Neural crest cell (in vitro differentiated cells): Measurements from ENCODE around the gene RRH. TPM values are rescaled to one million over a fixed set of nuclear protein-coding genes. Genes with fewer than 3 reads are reported as not detected.
"Not testable (repeated sequence)": the region's sequence is repeated elsewhere in the genome, so short reads cannot be mapped to it uniquely, and the experiment has no call there.

ENCODE experiments used
- DNase-seq: peaks from one replicate; pipeline ENCODE4 v3.0.0; 2021; ENCODE audit warnings: low read depth, mixed read lengths, low spot score
- H3K27ac Mint-ChIP-seq: one replicate; pipeline ENCODE4 v1.8.0; 2021; ENCODE audit warnings: mild to moderate bottlenecking, mixed read lengths; ENCODE audit not compliant: unreplicated experiment
- H3K27me3 Mint-ChIP-seq: 2 replicates; pipeline ENCODE4 v1.8.0; 2021; ENCODE audit warnings: low read depth, mild to moderate bottlenecking, mixed read lengths
- H3K36me3 Mint-ChIP-seq: 2 replicates; pipeline ENCODE4 v1.8.0; 2021; ENCODE audit warnings: low read depth, mild to moderate bottlenecking, mixed read lengths
- H3K4me1 Mint-ChIP-seq: 2 replicates; pipeline ENCODE4 v1.8.0; 2021; ENCODE audit warnings: mixed read lengths
- H3K4me3 Mint-ChIP-seq: one replicate; pipeline ENCODE4 v1.8.0; 2021; ENCODE audit warnings: mild to moderate bottlenecking, mixed read lengths
- H3K9me3 Mint-ChIP-seq: 2 replicates; pipeline ENCODE4 v1.8.0; 2021; ENCODE audit warnings: mixed read lengths
- total RNA-seq: library from RNA; stranded (reverse); gene quantifications from 2 replicates; pipeline ENCODE4 v1.2.1, GENCODE V29; 2021
- TF ChIP-seq, protein P1 (sequence below): fragments of 200-600 bp; sonication (generic); conservative IDR thresholded peaks from 2 replicates; pipeline ENCODE4 v1.5.0; 2021; ENCODE audit warnings: antibody characterized with exemption, mild to moderate bottlenecking

Gene RRH
- total RNA-seq, 1 donor from 2014 or later, result 0.16 TPM

- no peaks in the 10 kb centered on the region for H3K27me3 Mint-ChIP-seq
- DNase-seq, result no peak
- TF ChIP-seq, protein P1, sequence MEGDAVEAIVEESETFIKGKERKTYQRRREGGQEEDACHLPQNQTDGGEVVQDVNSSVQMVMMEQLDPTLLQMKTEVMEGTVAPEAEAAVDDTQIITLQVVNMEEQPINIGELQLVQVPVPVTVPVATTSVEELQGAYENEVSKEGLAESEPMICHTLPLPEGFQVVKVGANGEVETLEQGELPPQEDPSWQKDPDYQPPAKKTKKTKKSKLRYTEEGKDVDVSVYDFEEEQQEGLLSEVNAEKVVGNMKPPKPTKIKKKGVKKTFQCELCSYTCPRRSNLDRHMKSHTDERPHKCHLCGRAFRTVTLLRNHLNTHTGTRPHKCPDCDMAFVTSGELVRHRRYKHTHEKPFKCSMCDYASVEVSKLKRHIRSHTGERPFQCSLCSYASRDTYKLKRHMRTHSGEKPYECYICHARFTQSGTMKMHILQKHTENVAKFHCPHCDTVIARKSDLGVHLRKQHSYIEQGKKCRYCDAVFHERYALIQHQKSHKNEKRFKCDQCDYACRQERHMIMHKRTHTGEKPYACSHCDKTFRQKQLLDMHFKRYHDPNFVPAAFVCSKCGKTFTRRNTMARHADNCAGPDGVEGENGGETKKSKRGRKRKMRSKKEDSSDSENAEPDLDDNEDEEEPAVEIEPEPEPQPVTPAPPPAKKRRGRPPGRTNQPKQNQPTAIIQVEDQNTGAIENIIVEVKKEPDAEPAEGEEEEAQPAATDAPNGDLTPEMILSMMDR, result no peak
- no peaks in the 10 kb centered on the region for H3K9me3 Mint-ChIP-seq
- no peak overlapping the region for H3K27ac Mint-ChIP-seq
- no peaks in the 10 kb centered on the region for H3K4me1 Mint-ChIP-seq
- no peak overlapping the region for H3K4me3 Mint-ChIP-seq
- peaks cover 2% of the 10 kb centered on the region for H3K36me3 Mint-ChIP-seq
These were observed 45.3 kb downstream of the RRH start for GRCh38 chr4:109872950-109873656.

DNA sequence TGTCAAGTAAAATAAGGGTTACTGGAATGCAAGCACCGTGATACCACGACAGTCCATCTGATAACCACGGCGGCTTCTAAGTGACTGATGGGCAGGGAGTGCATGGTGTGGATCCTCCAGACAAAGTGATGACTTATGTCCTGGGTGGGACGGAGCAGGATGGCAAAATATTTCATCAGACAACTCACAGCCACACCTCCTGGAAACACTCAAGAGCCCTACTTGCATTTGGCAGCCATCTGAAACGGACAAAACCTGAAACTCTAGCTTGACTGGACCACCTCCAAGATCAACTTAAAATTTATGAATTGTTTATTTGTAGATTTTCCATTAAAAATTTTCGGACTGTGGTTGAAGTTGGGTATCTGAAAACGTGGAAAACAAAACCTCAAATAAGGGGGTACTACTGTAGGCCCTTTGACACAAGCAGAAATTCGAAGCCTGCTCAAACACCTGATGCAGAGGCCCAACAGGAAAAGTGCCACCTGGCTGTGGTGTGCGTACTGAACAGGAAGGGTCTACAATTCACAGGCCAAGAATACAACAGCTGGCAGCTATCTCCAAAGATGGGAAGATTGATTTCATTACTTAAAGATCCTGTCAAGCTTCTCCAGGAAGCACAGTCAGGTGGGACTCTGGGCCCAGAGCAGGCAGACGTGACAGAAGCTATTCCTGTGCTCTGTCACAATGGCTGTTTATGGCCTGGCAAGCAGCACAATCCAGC, 46.2 kb downstream of the RRH start:
- DNase-seq, result no peak
- TF ChIP-seq, protein P1, result no peak
- H3K36me3 Mint-ChIP-seq, result peaks cover 2% of the 10 kb centered on the region
- H3K27ac Mint-ChIP-seq, result no peak overlapping the region
- H3K27me3 Mint-ChIP-seq, result no peaks in the 10 kb centered on the region
- no peaks in the 10 kb centered on the region for H3K4me1 Mint-ChIP-seq
- H3K4me3 Mint-ChIP-seq, result no peak overlapping the region
- no peaks in the 10 kb centered on the region for H3K9me3 Mint-ChIP-seq

DNA sequence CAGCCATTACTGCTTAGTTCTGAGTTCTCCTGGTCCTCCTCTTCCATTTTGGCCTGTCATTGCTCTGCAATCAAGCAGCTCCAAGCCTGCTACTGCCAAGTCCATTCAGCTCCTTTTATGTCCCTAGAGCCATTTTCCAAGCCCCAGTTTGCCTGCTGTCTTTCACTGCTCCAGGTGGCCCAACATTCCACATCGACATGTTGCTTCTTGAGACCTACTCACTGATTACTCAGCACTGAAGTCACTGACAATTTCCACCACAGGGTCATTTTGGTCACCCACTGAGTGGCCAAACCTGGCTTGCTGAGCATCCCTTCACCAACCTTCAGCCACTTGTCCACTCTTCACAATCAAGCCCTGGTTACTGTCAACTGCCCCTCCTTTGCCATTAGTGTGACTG, 47.3 kb downstream of the RRH start:
- no peaks in the 10 kb centered on the region for H3K27me3 Mint-ChIP-seq
- no peak overlapping the region for H3K27ac Mint-ChIP-seq
- H3K4me1 Mint-ChIP-seq, result no peaks in the 10 kb centered on the region
- no peak overlapping the region for H3K4me3 Mint-ChIP-seq
- H3K9me3 Mint-ChIP-seq, result no peaks in the 10 kb centered on the region
- no peaks in the 10 kb centered on the region for H3K36me3 Mint-ChIP-seq
- no peak for DNase-seq
- TF ChIP-seq, protein P1, result no peak

DNA sequence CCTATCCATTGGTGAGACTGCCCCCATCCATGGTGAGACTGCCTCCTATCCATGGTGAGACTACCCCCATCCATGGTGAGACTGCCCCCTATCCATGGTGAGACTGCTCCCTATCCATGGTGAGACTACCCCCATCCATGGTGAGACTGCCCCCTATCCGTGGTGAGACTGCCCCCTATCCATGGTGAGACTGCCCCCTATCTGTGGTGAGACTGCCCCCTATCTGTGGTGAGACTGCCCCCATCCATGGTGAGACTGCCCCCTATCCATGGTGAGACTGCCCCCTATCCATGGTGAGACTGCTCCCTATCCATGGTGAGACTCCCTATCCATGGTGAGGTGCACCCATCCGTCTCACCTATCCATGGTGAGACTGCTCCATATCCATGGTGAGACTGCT, 47.8 kb downstream of the RRH start:
- not testable (repeated sequence) for H3K4me1 Mint-ChIP-seq, H3K36me3 Mint-ChIP-seq, H3K9me3 Mint-ChIP-seq, H3K27me3 Mint-ChIP-seq, H3K27ac Mint-ChIP-seq, DNase-seq, H3K4me3 Mint-ChIP-seq

- Mint-ChIP-seq H3K27ac (no peak overlapping the region), H3K9me3 (no peaks in the 10 kb centered on the region), H3K4me1 (no peaks in the 10 kb centered on the region), H3K36me3 (no peaks in the 10 kb centered on the region), H3K27me3 (no peaks in the 10 kb centered on the region), H3K4me3 (no peak overlapping the region)
- no peak for DNase-seq
- TF ChIP-seq, protein P1, result no peak
These were observed 49.0 kb downstream of the RRH start for GRCh38 chr4:109876634-109877265.

- no peak for DNase-seq
- TF ChIP-seq, protein P1, result no peak
- Mint-ChIP-seq H3K9me3 (no peaks in the 10 kb centered on the region), H3K27ac (no peak overlapping the region), H3K4me3 (no peak overlapping the region), H3K27me3 (no peaks in the 10 kb centered on the region), H3K4me1 (no peaks in the 10 kb centered on the region), H3K36me3 (no peaks in the 10 kb centered on the region)
These were observed 49.6 kb downstream of the RRH start for GRCh38 chr4:109877400-109877799.
